Natural killer cell (primary cell): Measurements from ENCODE around the gene DDX10. TPM values are rescaled to one million over a fixed set of nuclear protein-coding genes. Genes with fewer than 3 reads are reported as not detected.

Experiments
- ATAC-seq, 3 donors: fragments of 150-1000 bp in 2 of 3; fragments of 200-7000 bp in 1 of 3; cut with Tn5 transposase; 1 replicate in 1 of 3; 2 replicates in 2 of 3; pipeline ENCODE4 v1.10.0; 2021; ENCODE audit warnings: mild to moderate bottlenecking in 2 of 3, moderate library complexity in 2 of 3
- DNase-seq, 2 donors: peaks; one replicate each; pipeline versions ENCODE4 v3.0.0 to v3.0.0-alpha.2; 2013 to 2021; ENCODE audit warnings: mixed read lengths in 1 of 2
- H3K27ac ChIP-seq: one replicate; pipeline ENCODE4 v1.5.1; 2013; ENCODE audit warnings: mild to moderate bottlenecking, low read length
- H3K27me3 ChIP-seq: one replicate; pipeline ENCODE4 v1.6.1; 2013; ENCODE audit warnings: low read length; ENCODE audit not compliant: control insufficient read depth, insufficient read depth
- H3K36me3 ChIP-seq: one replicate; pipeline ENCODE4 v1.6.1; 2013; ENCODE audit warnings: low read length; ENCODE audit not compliant: control insufficient read depth, insufficient read depth
- H3K4me1 ChIP-seq: one replicate; pipeline ENCODE4 v1.6.1; 2013; ENCODE audit warnings: low read length; ENCODE audit not compliant: control insufficient read depth, insufficient read depth
- H3K4me3 ChIP-seq: one replicate; pipeline ENCODE4 v1.5.1; 2013; ENCODE audit warnings: low read length
- H3K9me3 ChIP-seq: one replicate; pipeline ENCODE4 v1.6.1; 2013; ENCODE audit warnings: low read length; ENCODE audit not compliant: control insufficient read depth, insufficient read depth
- H3K27ac Mint-ChIP-seq, 2 donors: one replicate each; pipeline ENCODE4 v1.8.0; 2022; ENCODE audit warnings: mild to moderate bottlenecking in 2 of 2, mixed read lengths in 2 of 2, moderate library complexity in 1 of 2
- H3K27me3 Mint-ChIP-seq, 2 donors: one replicate each; pipeline ENCODE4 v1.8.0; 2022; ENCODE audit warnings: low read depth in 2 of 2, mixed read lengths in 2 of 2
- H3K36me3 Mint-ChIP-seq: one replicate; pipeline ENCODE4 v1.8.0; 2022; ENCODE audit warnings: mixed read lengths
- H3K4me1 Mint-ChIP-seq, 2 donors: one replicate each; pipeline ENCODE4 v1.8.0; 2022; ENCODE audit warnings: mixed read lengths in 2 of 2
- H3K4me3 Mint-ChIP-seq: one replicate; pipeline ENCODE4 v1.8.0; 2022; ENCODE audit warnings: mild to moderate bottlenecking, moderate library complexity, mixed read lengths
- H3K9me3 Mint-ChIP-seq, 2 donors: one replicate each; pipeline ENCODE4 v1.8.0; 2022; ENCODE audit warnings: mixed read lengths in 2 of 2
- CTCF ChIP-seq: fragments of 200-600 bp; IDR thresholded peaks from one replicate; pipeline ENCODE4 v1.8.0; 2022; ENCODE audit warnings: antibody characterized with exemption
- WGBS: methylation state at CpG from one replicate; pipeline ENCODE4 v1.1.7; 2013; ENCODE audit warnings: missing lambda C conversion rate; ENCODE audit not compliant: insufficient coverage; 5-methylcytosine and 5-hydroxymethylcytosine counted together
- intact Hi-C: fragments of 100-400 bp; cut with micrococcal nuclease; formaldehyde crosslinking; loops from one replicate; pipeline ENCODE4 v1.14.2; 2022
- total RNA-seq, 4 donors: library from RNA; stranded (reverse); fragments of 120-200 nt in 1 of 4; gene quantifications; one replicate each; pipeline versions ENCODE4 v1.2.3 to v1.2.4, GENCODE V29; 2013 to 2022

The DDX10 gene
- total RNA-seq, 3 donors from 2014 or later (not counting 1 experiment from before 2014, with no cell fraction given): 23.4 to 30.9 (median 24.9) TPM

DNA sequence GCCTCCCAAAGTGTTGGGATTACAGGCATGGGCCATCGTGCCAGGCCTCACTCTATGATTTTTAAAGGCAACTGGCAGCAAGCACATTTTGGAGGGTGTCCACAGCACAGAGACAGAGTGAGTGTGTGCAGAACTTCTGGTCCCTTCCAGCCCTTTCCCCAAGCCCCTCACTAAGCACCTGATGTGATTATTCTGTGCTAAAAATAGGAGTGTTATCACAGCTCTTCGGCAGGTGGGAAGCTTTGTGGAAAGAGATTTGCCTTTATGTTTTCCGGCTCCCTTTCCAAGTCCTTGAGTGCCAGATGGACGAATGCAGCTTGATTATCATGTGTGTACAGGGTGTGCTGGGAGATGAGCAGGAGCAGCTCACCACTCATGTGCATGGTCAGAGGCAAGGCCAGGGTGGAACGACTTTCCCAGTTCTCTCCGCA, 310.8 kb downstream of the DDX10 start:
- Mint-ChIP-seq H3K27ac (no peak overlapping the region), H3K4me3 (no peak overlapping the region), H3K9me3 (no peaks in the 10 kb centered on the region), H3K27me3 (peaks cover 0 to 4% of the 10 kb centered on the region in 2 donors), H3K36me3 (no peaks in the 10 kb centered on the region), H3K4me1 (no peaks in the 10 kb centered on the region)
- no peak for ATAC-seq
- TF ChIP-seq CTCF: no peak
- no peaks in the 10 kb centered on the region for H3K4me1 ChIP-seq
- no peaks in the 10 kb centered on the region for H3K9me3 ChIP-seq
- WGBS: 91% methylated on average over 6 of the region's 6 CpGs
- no peak overlapping the region for H3K4me3 ChIP-seq
- no peak for DNase-seq
- H3K27ac ChIP-seq: no peak overlapping the region
- H3K36me3 ChIP-seq: no peaks in the 10 kb centered on the region
- no peaks in the 10 kb centered on the region for H3K27me3 ChIP-seq
- intact Hi-C loops: no loop called here

DNA sequence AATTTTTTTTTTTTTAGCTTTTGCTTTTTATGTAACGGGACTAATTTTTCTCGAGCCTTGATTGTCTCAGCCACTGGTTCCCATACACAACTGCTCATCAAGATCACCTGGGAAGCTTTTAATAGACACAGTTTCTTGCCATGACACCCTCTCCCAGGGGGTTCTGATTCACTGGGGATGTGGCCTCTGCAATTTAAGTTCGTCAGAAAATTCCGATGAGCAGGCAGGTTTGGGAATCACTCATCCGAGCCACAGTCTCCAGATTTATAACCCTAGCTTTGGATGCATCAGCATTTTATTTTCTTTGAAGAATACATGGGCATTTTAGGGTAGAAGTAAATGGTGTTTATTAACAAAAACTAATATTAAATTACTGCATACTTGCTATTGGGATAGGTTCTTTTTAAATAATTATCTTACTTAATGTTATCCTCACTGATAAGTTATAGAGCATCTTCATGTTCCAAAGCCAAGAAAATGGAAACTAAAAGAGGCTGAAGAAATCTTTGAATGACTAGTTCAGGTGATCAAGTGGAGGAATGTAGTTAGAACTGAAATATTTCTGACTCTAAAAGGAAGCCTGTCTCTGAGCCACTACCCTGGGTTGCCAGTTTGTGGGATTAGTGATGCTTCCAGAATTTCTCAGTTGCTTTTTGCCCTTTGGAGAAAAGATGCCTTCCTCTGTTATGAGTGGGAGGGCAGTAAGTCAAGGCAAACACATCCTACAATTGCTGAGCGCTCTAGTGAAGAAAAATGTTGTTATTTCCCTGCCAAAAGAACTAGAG, 319.0 kb downstream of the DDX10 start:
- no peak overlapping the region for H3K4me3 Mint-ChIP-seq
- 85% methylated on average over 5 of the region's 6 CpGs for WGBS
- H3K9me3 Mint-ChIP-seq: no peaks in the 10 kb centered on the region
- intact Hi-C loops: no loop called here
- Histone ChIP-seq H3K4me3 (no peak overlapping the region), H3K36me3 (no peaks in the 10 kb centered on the region), H3K9me3 (no peaks in the 10 kb centered on the region), H3K27me3 (no peaks in the 10 kb centered on the region), H3K4me1 (no peaks in the 10 kb centered on the region), H3K27ac (no peak overlapping the region)
- no peaks in the 10 kb centered on the region for H3K36me3 Mint-ChIP-seq
- H3K27me3 Mint-ChIP-seq: peaks cover 4 to 5% of the 10 kb centered on the region in 2 donors
- peaks cover 0 to 5% of the 10 kb centered on the region in 2 donors for H3K4me1 Mint-ChIP-seq
- ATAC-seq (no peak), DNase-seq (no peak)
- H3K27ac Mint-ChIP-seq: no peak overlapping the region
- no peak for TF ChIP-seq CTCF

DNA sequence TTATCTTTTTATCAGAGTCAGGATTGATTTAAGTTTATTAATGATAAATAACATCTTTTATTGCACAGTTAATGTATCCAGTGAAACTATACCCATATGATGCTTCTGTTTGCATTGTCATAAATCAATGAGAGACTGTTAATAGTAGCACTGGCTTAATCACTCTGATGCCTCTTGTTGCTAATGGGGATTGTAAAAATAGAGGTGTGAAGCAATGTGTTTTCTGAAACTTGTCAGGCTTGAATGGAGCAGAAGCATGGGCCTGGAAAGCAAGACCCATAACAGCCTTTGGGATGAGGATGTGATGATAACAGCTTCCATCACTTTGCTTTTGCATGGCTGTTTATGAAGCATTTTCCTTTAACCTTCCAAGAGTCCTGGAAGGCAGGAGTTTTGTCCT, 319.7 kb downstream of the DDX10 start:
- Histone ChIP-seq H3K27ac (no peak overlapping the region), H3K9me3 (no peaks in the 10 kb centered on the region), H3K36me3 (no peaks in the 10 kb centered on the region), H3K27me3 (no peaks in the 10 kb centered on the region), H3K4me3 (no peak overlapping the region), H3K4me1 (no peaks in the 10 kb centered on the region)
- TF ChIP-seq CTCF: no peak
- intact Hi-C loops: no loop called here
- Mint-ChIP-seq H3K27me3 (peaks cover 0 to 6% of the 10 kb centered on the region in 2 donors), H3K27ac (no peak overlapping the region), H3K9me3 (no peaks in the 10 kb centered on the region), H3K36me3 (no peaks in the 10 kb centered on the region), H3K4me3 (no peak overlapping the region), H3K4me1 (peaks cover 0 to 5% of the 10 kb centered on the region in 2 donors)
- DNase-seq (no peak), ATAC-seq (no peak)
